Activated T-cell treated with anti-CD3 and anti-CD28 coated beads for 48 hours (primary cell): ENCODE results near the gene STARD7.
A peak's percentile ranks its signal among the peaks of the same experiment; 100 is the strongest.
"Not testable (repeated sequence)": the region's sequence is repeated elsewhere in the genome, so short reads cannot be mapped to it uniquely, and the experiment has no call there.

Source experiments
- DNase-seq: peaks from one replicate; pipeline ENCODE4 v3.0.0-alpha.2; 2020; ENCODE audit warnings: low read depth

Gene STARD7

DNA sequence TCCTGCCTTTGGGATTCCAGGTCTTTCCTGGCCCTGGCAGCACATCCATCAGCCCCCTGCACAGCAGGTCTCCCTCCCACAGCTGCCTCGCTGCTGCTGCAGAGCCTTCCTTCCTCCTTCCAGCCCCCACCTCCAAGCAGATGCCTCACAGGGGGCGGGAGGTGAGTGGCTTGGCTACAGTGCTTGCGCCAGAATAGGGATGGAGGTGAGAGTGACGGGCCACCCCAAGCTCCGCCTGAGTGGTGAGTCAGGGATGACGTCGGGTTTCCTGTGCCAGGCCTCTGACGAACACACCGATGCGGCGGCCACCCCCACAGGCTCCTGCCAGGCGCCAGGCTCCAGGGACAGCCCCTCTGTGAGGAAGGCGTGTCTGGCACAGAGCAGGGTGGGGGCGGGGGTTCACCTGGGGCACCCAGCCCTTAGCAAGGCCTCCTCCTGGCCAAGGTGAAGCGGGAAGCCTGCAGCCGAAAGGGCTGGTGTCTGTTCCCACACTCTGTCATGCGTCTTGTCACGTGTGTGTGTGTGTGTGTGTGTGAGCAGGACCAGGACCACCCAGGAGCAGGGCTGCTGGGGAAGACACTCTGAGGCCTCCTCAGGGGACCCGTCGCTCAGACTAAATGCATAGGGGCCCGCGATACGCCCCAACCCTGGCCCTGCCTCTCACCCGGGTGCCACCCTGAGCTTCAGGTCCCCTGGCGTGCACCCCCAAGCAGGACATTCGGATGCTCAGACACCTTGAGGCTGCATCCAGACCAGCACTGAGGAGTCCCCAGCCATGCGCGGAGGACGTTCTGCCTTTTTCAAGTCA is 60.0 kb downstream of the STARD7 start:
- peak; percentile 96 for DNase-seq

GRCh38 chr2:96147593-96148201 is 60.9 kb downstream of the STARD7 start:
- no peak for DNase-seq

DNA sequence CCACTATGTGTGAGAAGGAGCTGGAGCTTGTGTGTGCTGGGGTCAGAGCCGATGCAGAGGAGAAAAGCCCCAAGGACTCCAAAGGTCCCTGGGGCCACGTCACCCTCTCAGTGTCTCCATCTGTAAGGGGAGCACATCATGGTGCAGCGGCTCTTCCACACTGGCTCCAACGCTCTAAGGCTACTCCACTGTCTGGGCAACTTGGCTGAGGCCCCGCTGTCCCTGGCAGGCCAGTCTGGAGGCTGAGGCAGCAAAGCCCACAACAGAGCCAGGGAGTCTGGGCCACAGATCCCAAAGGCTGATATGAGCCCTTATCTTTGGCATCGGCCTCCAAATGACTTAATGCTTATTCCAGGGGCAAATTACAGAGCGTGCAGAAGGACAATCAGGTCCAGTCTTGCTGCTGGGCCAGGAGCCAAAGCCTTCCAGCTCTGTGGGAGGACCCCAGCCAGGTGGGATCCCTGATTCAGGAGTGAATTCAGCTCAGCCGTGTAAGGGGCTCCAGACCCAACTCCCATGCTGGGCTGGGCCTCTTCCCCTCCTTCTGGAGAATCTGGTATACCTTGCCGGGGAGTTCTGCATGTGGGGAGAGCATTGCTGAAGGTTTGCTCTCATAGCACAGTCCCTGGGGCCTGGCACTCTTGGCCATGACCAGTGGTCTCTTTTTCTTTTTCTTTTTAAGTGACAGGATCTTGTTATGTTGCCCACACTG is 61.6 kb downstream of the STARD7 start:
- peak; percentile 36 for DNase-seq

DNA sequence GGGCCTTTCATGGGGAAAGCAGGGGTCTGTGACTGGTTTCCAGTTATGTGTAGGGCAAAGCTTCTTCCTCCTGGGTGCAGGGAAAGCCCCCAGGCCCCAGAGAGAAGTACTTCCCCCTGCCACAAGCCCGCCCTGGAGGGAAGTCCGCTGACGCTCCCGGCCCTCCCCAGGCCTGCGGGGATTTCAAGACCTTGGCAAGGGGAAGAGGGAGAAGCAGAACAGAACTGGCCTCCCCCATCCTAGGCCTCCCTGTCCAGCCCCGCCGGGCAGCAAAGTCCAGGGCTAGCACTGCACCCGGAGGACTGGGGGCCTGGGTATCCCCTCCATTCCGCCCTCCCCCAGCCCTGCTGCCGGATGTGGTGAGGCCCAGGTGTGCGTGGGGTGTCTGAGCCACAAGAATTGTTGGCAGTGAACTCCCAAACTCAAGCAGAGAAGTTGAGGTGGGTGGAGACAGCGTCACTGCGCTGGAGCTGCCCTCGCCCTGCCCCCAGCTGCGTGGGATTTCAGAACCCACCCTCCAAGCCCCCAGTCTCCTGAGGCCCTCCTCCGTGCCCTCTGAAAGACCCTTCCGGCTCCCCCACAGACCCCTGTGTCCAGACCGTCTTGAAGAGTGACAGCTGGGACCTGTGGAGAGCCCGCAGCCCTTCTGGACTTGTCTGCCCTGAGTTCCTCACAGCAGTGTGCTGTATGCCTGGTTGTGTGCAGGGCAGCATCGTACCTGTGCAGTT is 62.3 kb downstream of the STARD7 start:
- DNase-seq = peak; percentile 89

GRCh38 chr2:96145848-96146152 is 62.8 kb downstream of the STARD7 start:
- DNase-seq = no peak

DNA sequence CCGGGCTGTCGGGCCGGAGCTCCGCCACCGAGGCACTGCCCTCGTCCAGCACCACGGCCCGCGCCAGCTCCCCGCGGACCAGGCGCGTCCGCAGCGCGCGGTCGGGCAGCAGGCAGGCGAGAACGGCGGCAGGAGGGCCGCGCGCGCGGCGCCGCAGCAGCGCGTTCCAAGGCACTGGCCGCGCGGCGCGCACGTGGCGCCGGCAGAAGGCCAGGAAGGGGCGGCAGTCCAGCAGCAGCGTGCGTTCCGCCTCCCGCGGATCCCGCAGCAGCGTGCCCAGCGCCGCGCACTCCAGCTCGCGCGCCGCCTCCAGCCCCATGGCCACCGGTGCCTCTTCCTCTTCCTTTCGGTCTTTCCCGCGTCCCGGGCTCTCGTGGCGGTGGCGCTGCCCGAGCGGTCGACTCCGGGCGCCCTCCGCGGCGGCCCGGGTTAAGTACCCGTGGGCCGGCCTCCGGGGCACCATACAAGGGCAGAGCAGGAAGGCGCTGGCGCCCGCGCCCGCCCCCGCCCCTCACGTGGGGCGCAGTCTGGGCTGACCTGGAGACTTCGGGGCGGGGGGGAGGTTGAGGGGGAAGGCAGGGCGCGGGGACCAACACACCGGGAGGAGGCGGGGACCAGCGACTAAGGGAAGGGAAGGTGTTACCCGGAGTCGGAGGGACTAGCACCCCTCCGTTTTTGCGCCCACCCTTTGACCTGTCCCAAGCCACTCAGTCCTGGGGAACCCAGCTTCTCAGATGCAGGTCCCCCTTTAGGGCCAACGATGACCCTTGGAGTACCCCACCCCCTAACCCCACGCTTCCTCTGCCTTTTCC is 63.4 kb downstream of the STARD7 start, which contains the start of gene DUSP2:
Gene DUSP2 (minus strand): TSS at position 405 of the 812 bp plus-strand sequence. CDS start 86 bp downstream, at position 319.
- peak; percentile 95 for DNase-seq

GRCh38 chr2:96144481-96145035 is 64.1 kb downstream of the STARD7 start:
- DNase-seq = peak; percentile 36

DNA sequence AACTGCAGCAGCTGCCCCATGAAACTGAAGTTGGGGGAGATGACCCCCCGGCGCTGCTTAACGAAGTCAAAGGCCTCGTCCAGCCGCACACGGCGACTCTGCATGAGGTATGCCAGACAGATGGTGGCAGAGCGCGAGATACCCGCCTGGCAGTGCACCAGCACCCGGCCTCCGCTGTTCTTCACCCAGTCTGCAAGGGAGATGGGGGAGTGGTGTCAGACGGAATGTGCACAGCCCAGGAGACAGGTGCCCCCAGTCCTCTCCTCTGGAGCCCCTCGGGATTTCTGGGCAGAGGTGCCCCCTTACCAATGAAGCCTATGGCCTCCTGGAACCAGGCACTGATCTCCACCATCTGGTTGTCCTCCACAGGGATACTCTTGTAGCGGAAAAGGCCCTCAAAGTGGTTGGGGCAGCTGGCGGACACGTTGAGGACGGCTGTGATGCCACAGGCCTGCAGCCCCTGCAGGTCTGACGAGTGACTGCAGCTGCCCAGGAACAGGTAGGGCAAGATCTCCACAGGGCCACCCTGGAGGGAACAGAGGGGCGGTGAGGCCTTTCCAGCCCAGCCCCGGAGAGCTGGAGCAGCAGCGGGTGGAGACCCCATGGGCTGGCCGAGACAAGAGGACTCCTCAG is 64.7 kb downstream of the STARD7 start:
- DNase-seq = peak; percentile 41

DNA sequence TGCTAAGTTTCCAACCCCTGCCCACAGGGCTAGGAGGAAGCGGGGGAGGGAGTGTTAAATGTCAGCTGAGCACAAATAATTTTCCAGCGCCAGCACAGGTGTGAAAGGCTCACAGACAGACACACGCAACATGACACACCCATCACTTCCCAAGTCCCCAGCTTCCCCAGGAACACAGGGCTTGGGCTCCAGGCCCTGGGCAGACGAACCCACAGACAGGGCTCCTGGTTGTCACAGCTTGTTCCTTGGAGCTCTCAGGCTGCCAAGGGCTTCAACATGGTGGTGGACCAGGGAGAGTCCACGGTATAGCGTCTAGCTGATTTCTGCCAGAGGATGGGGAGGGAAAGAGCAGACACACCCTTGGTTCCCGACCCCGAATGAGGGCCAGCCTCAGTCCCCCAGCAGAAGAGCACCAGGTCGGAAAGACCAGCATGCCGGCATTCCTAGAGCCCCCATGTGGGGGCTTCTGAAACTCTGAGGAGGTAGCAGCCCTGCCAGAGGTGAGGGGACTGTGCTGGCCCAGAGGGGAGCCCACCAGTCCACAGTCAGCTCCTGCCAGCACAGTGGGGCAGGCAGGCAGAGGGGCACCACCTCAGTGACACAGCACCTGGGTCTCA is 65.3 kb downstream of the STARD7 start:
- no peak for DNase-seq

DNA sequence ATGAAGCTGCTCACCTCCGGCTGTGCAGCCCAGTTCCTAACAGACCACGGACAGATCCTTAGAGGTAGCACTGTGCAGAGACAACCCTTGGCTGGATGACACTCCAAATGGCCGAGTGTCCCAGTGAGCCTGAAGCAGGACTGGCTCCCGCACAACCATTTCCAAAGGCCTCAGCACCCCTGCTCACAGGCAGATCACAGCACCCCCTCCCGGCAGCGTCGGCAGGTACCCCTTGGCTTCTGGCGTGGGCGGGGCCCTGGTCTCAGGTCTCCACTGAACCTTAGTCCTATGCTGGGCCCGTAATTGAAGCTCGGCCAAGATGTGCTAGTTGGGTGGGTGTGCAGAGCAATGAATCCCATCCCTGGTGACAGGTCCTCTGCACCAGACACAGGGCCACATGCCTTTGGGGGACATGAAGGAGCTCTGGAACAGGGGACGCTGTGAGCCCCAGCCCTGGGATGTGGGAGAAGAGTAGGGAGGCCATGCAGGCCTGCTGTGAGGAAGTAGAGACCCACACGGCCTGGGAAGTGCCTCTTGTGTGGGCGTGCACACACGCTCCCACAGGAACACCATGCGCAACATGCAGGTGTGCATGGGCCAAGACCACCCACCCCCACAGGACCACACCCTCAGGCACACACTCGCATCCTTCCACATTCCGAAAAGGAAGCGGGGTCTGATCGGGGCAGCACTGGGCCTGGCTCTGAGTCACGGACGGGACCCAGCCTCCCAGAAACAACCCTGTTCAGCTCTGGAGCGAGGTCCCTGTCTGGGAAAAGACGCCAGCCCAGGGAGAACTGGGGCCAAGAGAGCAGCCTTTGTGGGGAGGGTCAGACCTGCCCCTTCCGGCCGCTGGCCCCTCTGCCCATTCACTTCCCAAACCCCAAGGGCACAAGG is 66.2 kb downstream of the STARD7 start:
- DNase-seq = peak; percentile 82

DNA sequence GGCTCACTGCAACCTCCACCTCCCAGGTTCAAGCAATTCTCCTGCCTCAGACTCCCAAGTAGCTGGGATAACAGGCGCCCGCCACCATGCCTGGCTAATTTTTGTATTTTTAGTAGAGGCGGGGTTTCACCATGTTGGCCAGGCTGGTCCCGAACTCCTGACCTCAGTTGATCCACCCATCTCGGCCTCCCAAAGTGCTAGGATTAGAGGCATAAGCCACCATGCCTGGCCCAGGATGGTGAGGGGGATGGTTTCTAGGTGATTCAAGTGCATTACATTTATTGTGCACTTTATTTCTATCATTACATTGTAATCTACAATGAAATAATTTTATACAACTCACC is 67.0 kb downstream of the STARD7 start:
- DNase-seq = not testable (repeated sequence)

DNA sequence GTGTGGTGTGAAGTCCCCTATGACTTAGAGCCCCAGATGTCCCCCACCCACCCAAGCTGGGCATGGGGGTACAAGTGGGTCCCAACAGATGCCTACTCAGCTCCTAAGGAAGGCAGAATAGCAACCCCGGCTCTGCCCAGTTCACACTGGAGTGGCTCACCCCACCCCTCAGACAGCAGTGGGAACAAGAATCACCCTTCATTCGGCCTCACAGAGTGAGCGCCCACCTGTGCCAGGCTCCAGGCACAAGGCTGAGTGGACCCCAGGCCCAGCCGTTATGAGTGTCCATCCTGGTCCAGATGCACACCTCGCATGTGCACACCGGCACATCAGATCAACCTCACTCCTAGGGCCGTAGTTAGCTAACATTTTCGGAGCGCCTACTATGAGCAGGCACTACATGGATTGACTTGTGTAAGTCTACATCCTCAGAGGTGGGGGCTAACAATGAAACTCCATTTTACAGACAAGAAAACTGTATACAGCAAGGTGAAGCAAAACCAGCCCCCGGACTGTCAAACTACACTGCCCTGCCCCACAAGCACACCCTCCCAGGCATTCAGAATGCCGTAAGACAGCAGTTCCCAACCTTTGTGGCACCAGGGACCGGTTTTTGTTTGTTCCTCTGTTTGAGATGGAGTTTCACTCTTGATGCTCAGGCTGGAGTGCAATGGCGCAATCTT is 67.5 kb downstream of the STARD7 start:
- DNase-seq = no peak

DNA sequence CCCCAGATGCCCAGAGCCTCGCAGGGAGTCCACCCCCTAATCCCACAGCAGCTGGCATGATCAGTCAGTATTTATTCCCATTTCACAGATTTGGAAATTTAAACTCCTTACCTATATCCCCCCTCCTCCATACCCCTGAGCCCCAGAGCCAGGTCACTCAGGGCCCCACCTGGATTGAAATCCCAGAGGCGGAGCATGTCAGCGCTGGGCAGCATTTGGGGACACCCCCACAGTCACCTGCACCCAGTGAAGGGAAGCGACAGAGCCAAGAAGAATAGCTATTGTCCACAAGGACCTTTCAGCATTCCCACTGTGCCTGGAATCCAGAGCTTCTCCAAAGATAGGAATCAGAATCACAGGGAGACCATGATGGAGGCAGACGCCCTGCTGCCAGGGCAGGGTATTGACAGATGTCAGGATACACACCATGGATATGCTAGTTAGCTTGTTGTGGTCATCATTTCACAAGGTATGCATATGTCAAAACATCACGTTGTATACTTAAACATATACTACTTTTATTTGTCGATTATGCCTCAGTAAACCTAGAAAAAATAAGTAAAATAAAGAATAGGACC is 69.4 kb downstream of the STARD7 start:
- DNase-seq = no peak

DNA sequence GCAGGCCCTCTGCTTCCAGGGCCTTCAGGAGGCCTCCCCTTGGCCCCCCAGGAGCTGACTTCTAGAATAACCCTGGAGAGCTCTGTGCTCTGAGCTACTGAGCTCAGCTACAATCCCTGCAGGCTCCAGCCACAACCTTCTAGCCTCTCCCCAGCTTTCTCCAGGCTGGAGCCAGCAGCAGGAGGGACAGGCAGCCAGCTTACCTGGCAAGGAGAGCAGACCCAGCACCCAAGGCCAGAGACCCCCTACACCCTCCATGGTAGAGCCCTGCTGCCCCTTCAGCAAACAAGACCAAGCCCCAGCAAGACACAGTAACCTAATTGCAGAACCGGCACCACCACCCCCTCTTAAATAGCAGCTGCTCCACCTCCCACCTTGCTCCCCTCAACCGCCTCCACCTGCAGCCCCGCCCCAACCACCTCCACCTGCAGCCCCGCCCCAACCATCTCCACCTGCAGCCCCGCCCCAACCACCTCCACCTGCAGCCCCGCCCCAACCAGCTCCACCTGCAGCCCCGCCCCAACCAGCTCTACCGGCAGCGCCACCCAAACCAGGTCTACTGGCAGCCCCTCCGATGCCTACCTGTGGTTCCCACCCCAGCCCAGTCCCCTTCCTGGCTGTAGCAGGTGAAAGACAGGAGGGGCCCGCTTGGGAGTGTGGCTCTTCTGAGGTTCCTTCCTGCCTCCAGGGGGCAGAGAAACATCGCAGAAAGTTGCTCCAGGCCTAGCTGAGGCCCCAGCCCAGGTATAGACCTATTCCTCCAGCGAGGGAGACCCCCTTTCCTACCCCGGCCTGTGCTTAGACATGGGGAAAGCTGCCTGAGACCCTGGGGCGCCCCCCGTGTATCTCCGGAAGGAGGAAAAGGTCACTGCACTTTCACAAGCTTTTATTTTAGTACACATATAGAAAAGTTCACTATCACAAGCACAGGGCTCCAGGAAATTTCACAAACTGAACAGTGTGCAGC is 70.2 kb downstream of the STARD7 start, which contains the start of gene ASTL:
Gene ASTL (minus strand): TSS at position 324 of the 967 bp plus-strand sequence. CDS start 66 bp downstream, at position 258.
- peak; percentile 41 for DNase-seq

- no peak for DNase-seq
Measured at GRCh38 chr2:96137321-96138178, 71.1 kb downstream of the STARD7 start.

DNA sequence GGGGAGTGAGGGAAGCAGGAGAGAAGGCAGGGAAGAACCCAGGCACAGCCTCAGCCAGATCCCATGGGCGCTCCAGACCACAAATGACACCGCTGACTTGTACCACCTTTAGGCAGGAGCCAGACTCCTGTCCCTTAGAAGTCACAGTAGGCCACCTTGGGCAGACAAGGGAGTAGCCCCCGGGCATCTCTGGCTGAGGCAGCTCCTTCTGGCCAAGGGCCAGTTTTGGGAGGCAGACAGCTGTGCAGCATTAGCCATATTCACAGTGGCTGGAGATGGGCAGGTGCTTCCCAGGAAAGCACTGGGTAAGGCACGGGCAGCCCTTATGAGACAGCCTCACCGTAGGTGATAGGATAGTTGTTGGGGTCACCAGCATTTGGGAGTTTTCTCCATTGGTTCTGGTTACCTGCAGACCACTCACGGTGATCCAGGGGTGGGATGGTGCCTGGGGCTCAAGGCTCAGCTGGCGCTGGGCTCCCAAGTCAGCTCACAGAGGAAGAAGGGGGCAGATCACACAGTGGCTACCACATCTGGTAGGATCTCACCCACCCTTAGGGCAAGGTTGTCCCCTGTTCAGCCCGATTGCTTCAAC is 72.4 kb downstream of the STARD7 start:
- DNase-seq = no peak
